GM12878 (cell line): ENCODE data around the gene PIP5KL1. TPM values are rescaled to one million over a fixed set of nuclear protein-coding genes. Genes with fewer than 3 reads are reported as not detected.

Experiments
- ATAC-seq: fragments of 200-7000 bp; cut with Tn5 transposase; 3 replicates; pipeline ENCODE4 v1.9.1; 2020; ENCODE audit warnings: mild to moderate bottlenecking, moderate library complexity
- BruUV-seq: library from RNA; stranded (reverse); fragments of 400-500 nt; replicated peaks from 2 replicates; lab custom pipeline; 2021; lab: Mats Ljungman, UMichigan
- CTCF ChIA-PET: fragments of 300-600 bp; sonication (Branson Sonifier 250); formaldehyde crosslinking; extraction: SDS; loops from one replicate; lab custom pipeline; 2021; ENCODE audit warnings: inconsistent platforms; lab: Yijun Ruan, JAX
- POLR2A ChIA-PET: fragments of 350-600 bp; formaldehyde crosslinking; extraction: SDS; loops from one replicate; lab custom pipeline; 2021; ENCODE audit warnings: inconsistent platforms; lab: Charles Lee
- RAD21 ChIA-PET: fragments of 300-600 bp; sonication (Branson Sonifier 250); formaldehyde crosslinking; loops from one replicate; lab custom pipeline; 2023; ENCODE audit warnings: antibody characterized with exemption; ENCODE audit not compliant: unreplicated experiment; lab: Charles Lee
- SMC1A ChIA-PET: fragments of 300-600 bp; sonication (Branson Sonifier 250); formaldehyde crosslinking; loops from one replicate; lab custom pipeline; 2023; ENCODE audit not compliant: unreplicated experiment, uncharacterized antibody; lab: Charles Lee
- DNase-seq: peaks from one replicate; pipeline ENCODE4 v3.0.0-alpha.2; 2011; ENCODE audit warnings: low read depth, low spot score
- FAIRE-seq: peaks from 3 replicates; lab custom pipeline; 2011; peaks lifted over from hg19 to GRCh38; lab: Jason Lieb, UNC
- H2AFZ ChIP-seq: 2 replicates; pipeline ENCODE4 v1.6.0; 2011; ENCODE audit warnings: low read depth, low read length, control low read depth; ENCODE audit not compliant: control insufficient read depth
- H3K27ac ChIP-seq: 2 replicates; pipeline ENCODE4 v1.5.1; 2011; ENCODE audit warnings: control low read depth; ENCODE audit not compliant: control insufficient read depth, insufficient read depth
- H3K27me3 ChIP-seq, 2 experiments: replicated peaks in 1 of 2; 2 replicates each; pipeline versions ENCODE4 v1.6.0 to v1.6.1; 2011; ENCODE audit warnings: low read length in 1 of 2; ENCODE audit not compliant: control insufficient read depth in 2 of 2, insufficient read depth in 2 of 2
- H3K36me3 ChIP-seq, 2 experiments: 2 replicates each; pipeline ENCODE4 v1.5.1; 2011; ENCODE audit warnings: low read length in 1 of 2; ENCODE audit not compliant: control insufficient read depth in 2 of 2, insufficient read depth in 2 of 2
- H3K4me1 ChIP-seq: 2 replicates; pipeline ENCODE4 v1.6.1; 2011; ENCODE audit warnings: mild to moderate bottlenecking, low read length, moderate library complexity, mixed read lengths; ENCODE audit not compliant: control insufficient read depth, insufficient read depth
- H3K4me2 ChIP-seq: 2 replicates; pipeline ENCODE4 v1.6.0; 2011; ENCODE audit warnings: control low read depth; ENCODE audit not compliant: control insufficient read depth, insufficient read depth
- H3K4me3 ChIP-seq: fragments of 200-600 bp; sonication (generic); 2 replicates; pipeline ENCODE4 v1.5.1; 2016
- H3K79me2 ChIP-seq: 2 replicates; pipeline ENCODE4 v1.6.0; 2011; ENCODE audit warnings: low read length; ENCODE audit not compliant: control insufficient read depth, insufficient read depth
- H3K9ac ChIP-seq: 2 replicates; pipeline ENCODE4 v1.8.0; 2011; ENCODE audit warnings: low read length, control low read depth, mixed read lengths; ENCODE audit not compliant: control insufficient read depth, insufficient read depth
- H3K9me3 ChIP-seq: replicated peaks from 3 replicates; pipeline ENCODE4 v1.5.1; 2011; ENCODE audit warnings: mild to moderate bottlenecking, low read length; ENCODE audit not compliant: control insufficient read depth, insufficient read depth
- H4K20me1 ChIP-seq: 2 replicates; pipeline ENCODE4 v1.6.0; 2011; ENCODE audit not compliant: control insufficient read depth, insufficient read depth
- CBX3 ChIP-seq: fragments of 200-600 bp; sonication (generic); IDR thresholded peaks from 2 replicates; pipeline ENCODE4 v1.6.1; 2016; ENCODE audit warnings: low read depth, borderline replicate concordance
- CEBPZ ChIP-seq: fragments of 150-350 bp; IDR thresholded peaks from 2 replicates; pipeline ENCODE4 v1.6.1; 2016; ENCODE audit warnings: low read depth, low read length
- CHD4 ChIP-seq: fragments of 200-600 bp; sonication (generic); IDR thresholded peaks from 2 replicates; pipeline ENCODE4 v1.6.1; 2016; ENCODE audit warnings: mild to moderate bottlenecking
- FOXM1 ChIP-seq: IDR thresholded peaks from 2 replicates; pipeline ENCODE4 v1.6.1; 2012; ENCODE audit warnings: low read depth, mild to moderate bottlenecking, inconsistent platforms, low read length, moderate library complexity
- HDGF ChIP-seq: fragments of 450-650 bp; IDR thresholded peaks from 2 replicates; pipeline ENCODE4 v1.6.1; 2016; ENCODE audit warnings: antibody characterized with exemption
- MTA2 ChIP-seq: fragments of 450-650 bp; IDR thresholded peaks from 2 replicates; pipeline ENCODE4 v1.6.1; 2016; ENCODE audit warnings: low read depth, mild to moderate bottlenecking, moderate library complexity
- MYC ChIP-seq: IDR thresholded peaks from 2 replicates; pipeline ENCODE4 v1.6.1; 2011; ENCODE audit warnings: mild to moderate bottlenecking, low read length, moderate library complexity, inconsistent platforms; ENCODE audit not compliant: insufficient read depth, insufficient replicate concordance, insufficient read length, severe bottlenecking
- NBN ChIP-seq: fragments of 450-650 bp; IDR thresholded peaks from 2 replicates; pipeline ENCODE4 v1.6.1; 2016
- PAX5 ChIP-seq: IDR thresholded peaks from 2 replicates; pipeline ENCODE4 v1.6.1; 2011; ENCODE audit warnings: low read depth, low read length, borderline replicate concordance
- POLR2A ChIP-seq: IDR thresholded peaks from 2 replicates; pipeline ENCODE4 v1.6.1; 2011; ENCODE audit warnings: low read depth, mild to moderate bottlenecking, low read length
- RCOR1 ChIP-seq: conservative IDR thresholded peaks from 2 replicates; pipeline ENCODE4 v1.6.1; 2012; ENCODE audit warnings: low read depth, low read length, improper control_type of control experiment
- RELA ChIP-seq: fragments of 450-650 bp; IDR thresholded peaks from 2 replicates; pipeline ENCODE4 v1.8.0; 2014; ENCODE audit warnings: borderline replicate concordance; ENCODE audit not compliant: partially characterized antibody
- SIN3A ChIP-seq: IDR thresholded peaks from 2 replicates; pipeline ENCODE4 v1.6.1; 2012; ENCODE audit warnings: low read depth, low read length, improper control_type of control experiment
- SMARCA5 ChIP-seq: fragments of 450-650 bp; IDR thresholded peaks from 2 replicates; pipeline ENCODE4 v1.6.1; 2017; ENCODE audit warnings: mild to moderate bottlenecking
- STAT3 ChIP-seq: IDR thresholded peaks from 2 replicates; pipeline ENCODE4 v1.6.1; 2011; ENCODE audit warnings: low read depth, low read length, improper control_type of control experiment
- TARDBP ChIP-seq: IDR thresholded peaks from 2 replicates; pipeline ENCODE4 v1.6.1; 2016; ENCODE audit warnings: borderline replicate concordance
- USF2 ChIP-seq: IDR thresholded peaks from 2 replicates; pipeline ENCODE4 v1.6.1; 2011; ENCODE audit warnings: low read depth, low read length, improper control_type of control experiment, borderline replicate concordance
- WGBS: methylation state at CpG from one replicate; pipeline ENCODE4 v1.1.6; 2016; ENCODE audit warnings: low lambda C conversion rate; ENCODE audit not compliant: insufficient replicate concordance, insufficient coverage; ENCODE audit errors: missing lambda C conversion rate; 5-methylcytosine and 5-hydroxymethylcytosine counted together
- in situ Hi-C: fragments of 300-500 bp; cut with MboI; formaldehyde crosslinking; loops from 9 replicates; pipeline ENCODE4 v1.14.3; 2018; ENCODE audit warnings: mixed read lengths
- intact Hi-C: fragments of 100-400 bp; cut with micrococcal nuclease; formaldehyde crosslinking; loops from one replicate; pipeline ENCODE4 v1.14.2; 2022; ENCODE audit not compliant: unreplicated experiment
- polyA plus RNA-seq, 11 experiments: library from polyadenylated mRNA; depleted of rRNA in 4 of 11; unstranded in 6 of 11; stranded (reverse) in 5 of 11; fragments of >200 nt; fragmentation: Nextera tagmentation in 4 of 11; fragmentation: Illumina TruSeq in 1 of 11; extraction: Ambion mirVana in 4 of 11; extraction: Trizol in 1 of 11; gene quantifications; 1 replicate in 1 of 11; 2 replicates in 10 of 11; pipeline versions ENCODE4 v1.2.1 to v1.2.3, GENCODE V29; 2011 to 2016; ENCODE audit warnings: inconsistent platforms in 2 of 11, missing spikeins in 2 of 11, low read depth in 1 of 11
- total RNA-seq, 4 experiments: library from RNA; depleted of rRNA in 3 of 4; stranded (reverse); fragments of >200 nt in 3 of 4; fragmentation: Illumina TruSeq in 1 of 4; extraction: Trizol in 1 of 4; gene quantifications; 2 replicates each; pipeline versions ENCODE4 v1.2.1 to v1.2.3, GENCODE V29; 2013 to 2021
- TF ChIP-seq, protein P1 (sequence below): fragments of 450-650 bp; IDR thresholded peaks from 2 replicates; pipeline ENCODE4 v1.6.1; 2016; ENCODE audit warnings: mild to moderate bottlenecking

The PIP5KL1 gene
- total and polyA plus RNA-seq, 10 of the 15 experiments (the other 5 are each of a cell fraction or from before 2014, with no cell fraction given) = 0.04 to 0.67 (median 0.43) TPM; not detected in 2

DNA sequence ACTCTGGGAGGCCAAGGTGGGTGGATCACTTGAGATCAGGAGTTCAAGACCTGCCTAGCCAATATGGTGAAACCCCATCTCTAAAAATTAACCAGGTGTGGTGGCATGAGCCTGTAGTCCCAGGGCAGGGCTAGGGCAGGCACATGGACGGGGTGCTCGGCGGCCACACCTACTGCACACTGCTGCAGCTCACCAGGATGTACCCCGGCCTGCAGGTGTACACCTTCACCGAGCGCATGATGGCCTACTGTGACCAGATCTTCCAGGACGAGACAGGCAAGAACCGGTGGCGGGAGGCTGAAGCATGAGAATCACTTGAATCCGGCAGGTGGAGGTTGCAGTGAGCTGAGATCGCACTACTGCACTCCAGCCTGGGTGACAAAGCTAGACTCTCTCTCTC is 16.9 kb downstream of the PIP5KL1 start:
- POLR2A ChIA-PET = interaction anchor here (6.9 kb wide), 1 partner anchor 11 kb away, joined by 166 read pairs; the partner anchor contains the start of gene ST6GALNAC6
- TF ChIP-seq MTA2 (no peak), SIN3A (no peak), CBX3 (no peak), FOXM1 (no peak), PAX5 (no peak), CHD4 (no peak), MYC (no peak), RELA (no peak), HDGF (no peak), SMARCA5 (no peak), RCOR1 (no peak), POLR2A (no peak), CEBPZ (no peak), USF2 (no peak), STAT3 (no peak), NBN (no peak), TARDBP (no peak)
- TF ChIP-seq, protein P1, sequence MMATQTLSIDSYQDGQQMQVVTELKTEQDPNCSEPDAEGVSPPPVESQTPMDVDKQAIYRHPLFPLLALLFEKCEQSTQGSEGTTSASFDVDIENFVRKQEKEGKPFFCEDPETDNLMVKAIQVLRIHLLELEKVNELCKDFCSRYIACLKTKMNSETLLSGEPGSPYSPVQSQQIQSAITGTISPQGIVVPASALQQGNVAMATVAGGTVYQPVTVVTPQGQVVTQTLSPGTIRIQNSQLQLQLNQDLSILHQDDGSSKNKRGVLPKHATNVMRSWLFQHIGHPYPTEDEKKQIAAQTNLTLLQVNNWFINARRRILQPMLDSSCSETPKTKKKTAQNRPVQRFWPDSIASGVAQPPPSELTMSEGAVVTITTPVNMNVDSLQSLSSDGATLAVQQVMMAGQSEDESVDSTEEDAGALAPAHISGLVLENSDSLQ = no peak
- peaks cover 51% of the 10 kb centered on the region for H3K4me1 ChIP-seq
- DNase-seq (no peak), ATAC-seq (no peak), FAIRE-seq (no peak)
- no peak overlapping the region for H3K4me2 ChIP-seq
- H4K20me1 ChIP-seq = no peaks in the 10 kb centered on the region
- in situ Hi-C loops (loop anchor here (5.0 kb wide), 1 partner anchor 176 kb away; the partner anchor contains the start of gene TOR2A), intact Hi-C loops (no loop called here)
- BruUV-seq = no TSS peak
- H3K27me3 ChIP-seq = no peaks in the 10 kb centered on the region
- peaks cover 39% of the 10 kb centered on the region for H3K79me2 ChIP-seq
- no peak overlapping the region for H2AFZ ChIP-seq
- H3K36me3 ChIP-seq = peaks cover 10 to 17% of the 10 kb centered on the region in 2 experiments; a peak in 2 of 4 replicates
- no peak overlapping the region for H3K27ac ChIP-seq
- RAD21 ChIA-PET = interaction anchor here (0.9 to 4.8 kb wide), 5 partner anchors 12 to 143 kb away, joined by 3 to 92 read pairs (median 3); partner anchors contain the start of genes SH2D3C and ST6GALNAC6
- SMC1A ChIA-PET = interaction anchor here (1.0 to 5.8 kb wide), 2 partner anchors 9 to 13 kb away, joined by 3 to 36 read pairs; partner anchors contain the start of gene ST6GALNAC6
- no peak overlapping the region for H3K4me3 ChIP-seq
- CTCF ChIA-PET = interaction anchor here (1.5 to 1.7 kb wide), 3 partner anchors 9 to 126 kb away, joined by 4 to 7 read pairs (median 5); no protein-coding TSS in a partner anchor
- no peak overlapping the region for H3K9ac ChIP-seq
- no peaks in the 10 kb centered on the region for H3K9me3 ChIP-seq
- 100% methylated on average over 11 of the region's 11 CpGs for WGBS
